Astrocyte of the cerebellum (primary cell): ENCODE results near the gene ZNF547.
A peak's percentile ranks its signal among the peaks of the same experiment; 100 is the strongest.

ENCODE experiments used
- DNase-seq: peaks from one replicate; pipeline ENCODE4 v3.0.0-alpha.2; 2011; ENCODE audit warnings: low read depth
- H3K4me3 ChIP-seq: 2 replicates; pipeline ENCODE4 v1.5.1; 2011; ENCODE audit warnings: mild to moderate bottlenecking, low read depth, low read length, moderate library complexity
- CTCF ChIP-seq: IDR thresholded peaks from 2 replicates; pipeline ENCODE4 v1.5.1; 2012; ENCODE audit warnings: low read length, low read depth, moderate library complexity, mild to moderate bottlenecking; ENCODE audit errors: missing control alignments
- in situ Hi-C: cut with HindIII; loops from 2 replicates; pipeline ENCODE4 v1.10.0; 2017; ENCODE audit warnings: low sequenced_read_pairs

Gene ZNF547

GRCh38 chr19:57321751-57322150 lies 41.6 kb upstream of the ZNF547 start:
- in situ Hi-C loops, result no loop called here
- no peak for TF ChIP-seq CTCF
- DNase-seq, result no peak
- H3K4me3 ChIP-seq, result peak overlapping the region; percentile 88

- in situ Hi-C loops, result no loop called here
Observed at GRCh38 chr19:57324992-57325391, 38.4 kb upstream of the ZNF547 start.

GRCh38 chr19:57327993-57328392 lies 35.4 kb upstream of the ZNF547 start:
- no peak for DNase-seq
- no peak overlapping the region for H3K4me3 ChIP-seq
- no peak for TF ChIP-seq CTCF
- in situ Hi-C loops, result no loop called here

More at GRCh38 chr19:57324992-57325391, 38.4 kb upstream of the ZNF547 start:
- no peak for DNase-seq
- H3K4me3 ChIP-seq, result no peak overlapping the region
- TF ChIP-seq CTCF, result no peak

- in situ Hi-C loops, result no loop called here
- no peak for DNase-seq
- TF ChIP-seq CTCF, result no peak
- H3K4me3 ChIP-seq, result no peak overlapping the region
Observed at GRCh38 chr19:57334191-57334590, 29.2 kb upstream of the ZNF547 start.

GRCh38 chr19:57338877-57339276 lies 24.5 kb upstream of the ZNF547 start:
- TF ChIP-seq CTCF, result no peak
- in situ Hi-C loops, result no loop called here
- no peak overlapping the region for H3K4me3 ChIP-seq
- no peak for DNase-seq

- no peak for TF ChIP-seq CTCF
- in situ Hi-C loops, result no loop called here
- no peak for DNase-seq
- H3K4me3 ChIP-seq, result no peak overlapping the region
Observed at GRCh38 chr19:57342582-57342981, 20.8 kb upstream of the ZNF547 start.

- no peak for DNase-seq
- in situ Hi-C loops, result no loop called here
- H3K4me3 ChIP-seq, result no peak overlapping the region
- no peak for TF ChIP-seq CTCF
Observed at GRCh38 chr19:57348136-57348535, 15.2 kb upstream of the ZNF547 start.
